Adrenal gland (tissue), 12 donors: ENCODE results near the gene C6orf47. TPM values are rescaled to one million over a fixed set of nuclear protein-coding genes. Genes with fewer than 3 reads are reported as not detected.

Source experiments
- DNase-seq, 7 donors: peaks; one replicate each; pipeline ENCODE4 v3.0.0-alpha.2; 2019 to 2020
- H3K27ac ChIP-seq, 5 donors: fragments of 200-600 bp; sonication (generic) in 4 of 5; 1 replicate in 3 of 5; 2 replicates in 2 of 5; pipeline versions ENCODE4 v1.5.1 to v1.8.0; 2016 to 2020; ENCODE audit warnings: mild to moderate bottlenecking in 1 of 5
- H3K27me3 ChIP-seq: fragments of 200-600 bp; 2 replicates; pipeline ENCODE4 v1.8.0; 2021
- H3K36me3 ChIP-seq, 2 donors: fragments of 200-600 bp; replicated peaks in 1 of 2; 1 replicate in 1 of 2; 2 replicates in 1 of 2; pipeline versions ENCODE4 v1.5.1 to v1.8.0; 2018 to 2022
- H3K4me1 ChIP-seq, 2 donors: fragments of 200-600 bp; replicated peaks in 1 of 2; 1 replicate in 1 of 2; 2 replicates in 1 of 2; pipeline versions ENCODE4 v1.5.1 to v1.8.0; 2018 to 2021
- H3K4me3 ChIP-seq, 4 donors: fragments of 200-600 bp; sonication (generic) in 3 of 4; one replicate each; pipeline ENCODE4 v1.5.1; 2016 to 2018
- H3K9me3 ChIP-seq, 3 donors: fragments of 200-600 bp; sonication (generic) in 1 of 3; replicated peaks in 1 of 3; 1 replicate in 2 of 3; 2 replicates in 1 of 3; pipeline versions ENCODE4 v1.5.1 to v1.8.0; 2016 to 2021
- POLR2A ChIP-seq, 2 donors: fragments of 450-650 bp; IDR thresholded peaks; one replicate each; pipeline ENCODE4 v1.6.1; 2017; ENCODE audit warnings: antibody characterized with exemption in 2 of 2, mild to moderate bottlenecking in 2 of 2, moderate library complexity in 1 of 2
- WGBS, 4 donors: extraction: QIAGEN DNeasy Blood & Tissue Kit in 2 of 4; methylation state at CpG; one replicate each; pipeline versions ENCODE4 v1.1.5 to v1.1.7; 2013 to 2017; 5-methylcytosine and 5-hydroxymethylcytosine counted together
- intact Hi-C, 2 donors: fragments of 100-400 bp; cut with DNase I; formaldehyde crosslinking; loops; one replicate each; pipeline versions ENCODE4 v1.14.1 to v1.15.0; 2022 to 2023
- polyA plus RNA-seq, 3 donors: library from polyadenylated mRNA; stranded (reverse); fragments of 200-250 nt in 2 of 3; fragments of 350-450 nt in 1 of 3; fragmentation: Illumina TruSeq in 1 of 3; extraction: RNeasy Lipid Tissue Mini Kit (QIAGEN cat#74804) in 1 of 3; gene quantifications; one replicate each; pipeline ENCODE4 v1.2.3, GENCODE V29; 2013 to 2014
- total RNA-seq, 9 donors: library from RNA; depleted of rRNA in 4 of 9; stranded (reverse); fragments of >200 nt in 4 of 9; fragments of 120-200 nt in 1 of 9; fragmentation: NEBNext Ultra II Directional in 1 of 9; extraction: Animal tissue kit (Norgen Biotek cat#: 25700) in 1 of 9; gene quantifications; one replicate each; pipeline versions ENCODE4 v1.1.0 to v1.2.4, GENCODE V29; 2013 to 2023
- TF ChIP-seq, protein P1 (sequence below), 6 experiments: fragments of 450-650 bp in 4 of 6; fragments of 200-600 bp in 2 of 6; sonication (generic) in 1 of 6; IDR thresholded peaks; 1 replicate in 5 of 6; 2 replicates in 1 of 6; pipeline versions ENCODE4 v1.5.1 to v1.8.0; 2016 to 2021; ENCODE audit warnings: antibody characterized with exemption in 6 of 6, mild to moderate bottlenecking in 2 of 6, moderate library complexity in 1 of 6
- donor health status: healthy with polysubstance abuse.
- donor health status: Bipolar disorder and iron deficiency.
- donor health status: DM: yes; HTN: yes; CAD: no.
- donor health status: DM: no; HTN: no; CAD: no.
- donor health status: DM: no; HTN: no; CAD: no.
- donor health status: DM: yes; HTN: yes; CAD: no.

Gene C6orf47
- total and polyA plus RNA-seq, 12 donors = 17.9 to 37.0 (median 26.3) TPM

DNA sequence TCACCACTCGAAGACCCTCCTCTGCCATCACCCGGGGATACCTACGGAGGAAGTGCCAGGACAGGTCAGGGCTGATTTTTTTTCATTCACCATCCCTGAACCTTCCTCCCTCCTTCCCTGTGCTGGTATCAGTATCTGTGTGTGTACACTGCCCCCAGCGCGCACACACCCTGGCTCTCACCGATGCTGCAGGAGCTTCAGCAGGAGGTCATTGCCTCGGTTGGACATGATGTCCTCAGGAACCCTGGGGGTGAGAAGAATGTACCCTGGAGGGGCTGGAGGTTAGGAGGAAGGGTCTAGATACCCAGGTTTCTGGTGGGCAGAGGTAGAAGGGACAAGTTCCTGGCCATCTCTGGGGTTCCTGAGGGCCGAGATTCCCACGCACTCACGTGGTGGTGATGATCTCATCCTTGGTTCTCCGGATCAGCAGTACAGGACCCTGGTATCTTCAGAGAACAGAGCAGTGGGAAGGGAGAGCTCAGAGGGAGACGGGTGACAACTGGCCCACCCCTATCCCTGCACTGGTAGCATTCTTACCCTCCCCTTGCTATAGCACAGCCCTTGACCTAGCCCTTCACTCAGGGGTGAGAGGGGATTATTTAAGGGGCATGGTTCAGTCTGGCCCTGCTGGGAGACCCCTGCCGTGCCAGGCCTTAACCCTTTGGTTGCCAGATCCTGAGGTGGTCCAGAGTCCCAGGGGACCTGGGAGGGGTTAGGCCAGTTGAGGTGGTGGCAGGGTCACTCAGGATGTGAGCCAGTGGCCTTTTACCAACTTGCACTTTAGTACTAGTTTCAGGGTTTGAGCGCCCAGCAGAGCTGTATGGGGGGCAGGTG, 27.5 kb upstream of the C6orf47 start:
- 83 to 86% (median 86%) methylated on average over 12 to 14 of the region's 14 CpGs for WGBS, 4 donors
- Histone ChIP-seq H3K27me3 (no peaks in the 10 kb centered on the region), H3K27ac (no peak overlapping the region), H3K36me3 (peaks cover 0 to 73% of the 10 kb centered on the region in 2 donors), H3K9me3 (no peaks in the 10 kb centered on the region), H3K4me1 (no peaks in the 10 kb centered on the region), H3K4me3 (no peak overlapping the region)
- TF ChIP-seq, protein P1, sequence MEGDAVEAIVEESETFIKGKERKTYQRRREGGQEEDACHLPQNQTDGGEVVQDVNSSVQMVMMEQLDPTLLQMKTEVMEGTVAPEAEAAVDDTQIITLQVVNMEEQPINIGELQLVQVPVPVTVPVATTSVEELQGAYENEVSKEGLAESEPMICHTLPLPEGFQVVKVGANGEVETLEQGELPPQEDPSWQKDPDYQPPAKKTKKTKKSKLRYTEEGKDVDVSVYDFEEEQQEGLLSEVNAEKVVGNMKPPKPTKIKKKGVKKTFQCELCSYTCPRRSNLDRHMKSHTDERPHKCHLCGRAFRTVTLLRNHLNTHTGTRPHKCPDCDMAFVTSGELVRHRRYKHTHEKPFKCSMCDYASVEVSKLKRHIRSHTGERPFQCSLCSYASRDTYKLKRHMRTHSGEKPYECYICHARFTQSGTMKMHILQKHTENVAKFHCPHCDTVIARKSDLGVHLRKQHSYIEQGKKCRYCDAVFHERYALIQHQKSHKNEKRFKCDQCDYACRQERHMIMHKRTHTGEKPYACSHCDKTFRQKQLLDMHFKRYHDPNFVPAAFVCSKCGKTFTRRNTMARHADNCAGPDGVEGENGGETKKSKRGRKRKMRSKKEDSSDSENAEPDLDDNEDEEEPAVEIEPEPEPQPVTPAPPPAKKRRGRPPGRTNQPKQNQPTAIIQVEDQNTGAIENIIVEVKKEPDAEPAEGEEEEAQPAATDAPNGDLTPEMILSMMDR (IDR thresholded peaks at IDR 0.05) = no peak
- no peak for TF ChIP-seq POLR2A (IDR thresholded peaks at IDR 0.05)
- intact Hi-C loops = loop anchor here (5.0 to 10.0 kb wide), 2 partner anchors 147 to 149 kb away; no protein-coding TSS in a partner anchor
- no peak for DNase-seq

DNA sequence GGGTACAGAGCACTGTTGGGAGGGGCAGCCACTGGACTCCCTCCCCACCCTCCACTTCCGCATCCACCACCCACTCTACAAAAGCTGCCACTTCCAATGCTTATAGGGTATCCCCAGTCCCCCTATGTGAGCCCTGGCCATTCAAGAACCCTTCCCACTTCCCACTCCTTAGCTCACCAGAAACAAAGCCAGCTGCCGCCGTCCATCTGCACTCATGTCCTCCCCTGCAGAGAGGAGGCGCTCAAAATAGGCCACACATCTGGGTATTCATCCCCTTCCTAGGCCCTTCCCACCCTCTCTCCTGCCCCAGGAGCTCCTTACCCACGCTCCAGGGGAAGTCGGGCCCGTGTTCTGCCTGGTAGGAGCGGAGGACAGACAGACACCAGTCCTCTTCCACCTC, 26.7 kb upstream of the C6orf47 start:
- 88 to 95% (median 90%) methylated on average over 8 of the region's 8 CpGs for WGBS, 4 donors

DNA sequence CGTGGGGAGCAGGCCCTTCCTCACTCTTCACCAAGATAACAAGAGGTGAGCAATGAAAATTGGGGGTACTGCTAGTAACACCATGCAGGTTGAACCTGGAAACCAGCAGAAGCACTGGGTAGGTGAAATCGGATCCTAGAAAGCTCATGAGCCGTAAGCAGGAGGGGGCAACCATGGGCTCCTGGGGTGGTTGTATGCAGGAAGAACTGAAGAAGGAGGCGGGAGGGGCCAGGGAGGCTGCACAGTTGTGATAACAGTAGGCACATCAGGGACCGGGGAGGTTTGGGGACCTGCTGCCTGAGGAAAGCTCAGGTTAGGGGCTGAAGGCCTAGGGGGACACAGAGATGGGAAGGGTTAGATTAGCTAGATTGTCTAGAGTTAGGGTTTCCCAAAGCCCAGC, 25.9 kb upstream of the C6orf47 start:
- Histone ChIP-seq H3K4me3 (no peak overlapping the region), H3K36me3 (peaks cover 0 to 58% of the 10 kb centered on the region in 2 donors), H3K27me3 (no peaks in the 10 kb centered on the region), H3K9me3 (no peaks in the 10 kb centered on the region), H3K4me1 (no peaks in the 10 kb centered on the region), H3K27ac (no peak overlapping the region)
- intact Hi-C loops = loop anchor here (5.0 to 10.0 kb wide), 2 partner anchors 148 to 151 kb away; no protein-coding TSS in a partner anchor
- no peak for TF ChIP-seq POLR2A (IDR thresholded peaks at IDR 0.05)
- TF ChIP-seq, protein P1 (IDR thresholded peaks at IDR 0.05) = no peak
- 73 to 93% (median 92%) methylated on average over 5 of the region's 5 CpGs for WGBS, 4 donors
- no peak for DNase-seq

More for the DNA sequence above, 26.7 kb upstream of the C6orf47 start:
- intact Hi-C loops = loop anchor here (5.0 to 10.0 kb wide), 2 partner anchors 147 to 150 kb away; no protein-coding TSS in a partner anchor
- Histone ChIP-seq H3K27me3 (no peaks in the 10 kb centered on the region), H3K36me3 (peaks cover 0 to 67% of the 10 kb centered on the region in 2 donors), H3K4me1 (no peaks in the 10 kb centered on the region), H3K9me3 (no peaks in the 10 kb centered on the region), H3K4me3 (no peak overlapping the region), H3K27ac (no peak overlapping the region)
- no peak for DNase-seq
- TF ChIP-seq, protein P1 (IDR thresholded peaks at IDR 0.05) = no peak
- no peak for TF ChIP-seq POLR2A (IDR thresholded peaks at IDR 0.05)

DNA sequence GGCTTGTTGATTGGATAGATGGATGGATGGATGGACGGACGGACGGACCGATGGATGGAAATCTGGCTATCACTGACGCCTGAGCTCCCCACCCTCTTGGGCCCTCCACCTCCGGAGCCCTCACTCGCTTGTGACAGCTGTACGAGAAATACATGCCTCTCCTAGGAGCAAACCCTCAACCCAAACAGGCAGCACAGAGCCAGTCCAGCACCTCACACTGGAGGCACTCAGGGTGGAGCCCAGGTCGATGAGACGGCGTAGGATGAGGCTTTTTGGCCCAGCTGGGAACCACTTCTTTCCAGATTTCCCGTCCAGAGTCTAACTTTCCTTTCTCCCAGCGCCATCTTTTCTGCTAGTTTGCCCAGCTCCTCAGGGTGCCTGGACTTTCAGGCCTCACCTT, 23.0 kb upstream of the C6orf47 start:
- peaks cover 0 to 29% of the 10 kb centered on the region in 2 donors for H3K36me3 ChIP-seq
- TF ChIP-seq, protein P1 (IDR thresholded peaks at IDR 0.05) = no peak
- H3K27me3 ChIP-seq = no peaks in the 10 kb centered on the region
- H3K4me3 ChIP-seq = no peak overlapping the region
- H3K9me3 ChIP-seq = no peaks in the 10 kb centered on the region
- 72 to 83% (median 78%) methylated on average over 13 of the region's 13 CpGs for whole genome bisulfite sequencing, 4 donors
- no peak for DNase-seq
- H3K27ac ChIP-seq = peak overlapping the region in 1 of 5 donors; percentile 31
- intact Hi-C loops = loop anchor here in 1 of 2 donors (5.0 to 10.0 kb wide), 2 partner anchors 84 to 151 kb away; no protein-coding TSS in a partner anchor
- peaks cover 9 to 10% of the 10 kb centered on the region in 2 donors for H3K4me1 ChIP-seq
